Measurements from ENCODE around the gene INO80D. TPM values are rescaled to one million over a fixed set of nuclear protein-coding genes. Genes with fewer than 3 reads are reported as not detected.

INO80D gene
- total RNA-seq, 1 donor from 2014 or later, result 11.8 TPM

GRCh38 chr2:205964111-205964761, 121.7 kb downstream of the INO80D start:
- DNase-seq, result no peak
- intact Hi-C loops (cut with DNase I), result no loop called here
- no peak for ATAC-seq (ENCODE audit: poor library complexity)

- intact Hi-C loops (cut with DNase I), result no loop called here
- DNase-seq, result no peak
- no peak for ATAC-seq (ENCODE audit: poor library complexity)
These were observed 126.5 kb downstream of the INO80D start for GRCh38 chr2:205959521-205959920.

GRCh38 chr2:205957452-205958154, 128.4 kb downstream of the INO80D start:
- ATAC-seq (ENCODE audit: poor library complexity), result no peak
- intact Hi-C loops (cut with DNase I), result no loop called here
- DNase-seq, result no peak

GRCh38 chr2:205954707-205955106, 131.3 kb downstream of the INO80D start:
- no peak for DNase-seq
- ATAC-seq (ENCODE audit: poor library complexity), result no peak
- intact Hi-C loops (cut with DNase I), result no loop called here

GRCh38 chr2:205952282-205952681, 133.7 kb downstream of the INO80D start:
- no peak for DNase-seq
- no peak for ATAC-seq (ENCODE audit: poor library complexity)
- intact Hi-C loops (cut with DNase I), result no loop called here

- DNase-seq (no peak), ATAC-seq (ENCODE audit: poor library complexity) (no peak)
- intact Hi-C loops (cut with DNase I), result no loop called here
These were observed 137.1 kb downstream of the INO80D start for GRCh38 chr2:205948883-205949282.

GRCh38 chr2:205948496-205948837, 137.5 kb downstream of the INO80D start:
- no peak for ATAC-seq (ENCODE audit: poor library complexity)
- intact Hi-C loops (cut with DNase I), result no loop called here
- no peak for DNase-seq

- peak; percentile 77 for DNase-seq
- intact Hi-C loops (cut with DNase I), result no loop called here
- peak; percentile 91 for ATAC-seq (ENCODE audit: poor library complexity)
These were observed 138.1 kb downstream of the INO80D start for GRCh38 chr2:205947621-205948495.

GRCh38 chr2:205946226-205946625, 139.7 kb downstream of the INO80D start:
- ATAC-seq (ENCODE audit: poor library complexity) (no peak), DNase-seq (no peak)
- intact Hi-C loops (cut with DNase I), result no loop called here

Other genes with a start within 250 kb of the INO80D start
- gene NDUFS1, start 73.3 kb upstream of the INO80D start, total RNA-seq, result 484 TPM
- gene EEF1B2, start 73.7 kb upstream of the INO80D start, total RNA-seq, result 257 TPM
- 6.7 TPM for gene ZDBF2, start 188.5 kb upstream of the INO80D start, total RNA-seq

Measured in Right ventricle myocardium superior (tissue), 1 donor.